Suppressor macrophage (primary cell): ENCODE data around the gene C5AR1.
"Not testable (repeated sequence)": the region's sequence is repeated elsewhere in the genome, so short reads cannot be mapped to it uniquely, and the experiment has no call there.

Source experiments
- DNase-seq, 4 experiments: peaks; one replicate each; pipeline ENCODE4 v3.0.0-alpha.2; 2020 to 2022
- total RNA-seq, 17 experiments: gene quantifications; one replicate each; lab custom pipeline; 2026; ENCODE audit warnings: mixed read lengths in 6 of 17, inconsistent platforms in 3 of 17; lab: John Stamatoyannopoulos, UW

C5AR1 gene
- 143 to 541 (median 313) reads per million in 17 experiments for total RNA-seq

GRCh38 chr19:47309608-47310007, at the start of gene C5AR1:
TSS of gene C5AR1 (plus strand) at chr19:47309861. CDS start at chr19:47309896, 35 bp downstream.
- peak; percentile 89 to 93 (median 92) for DNase-seq

GRCh38 chr19:47260476-47260875, 49.2 kb upstream of the C5AR1 start:
- DNase-seq = no peak

- peak in 2 of 4 experiments; percentile 38 to 46 for DNase-seq
These were observed 47.5 kb upstream of the C5AR1 start for GRCh38 chr19:47261946-47262793.

GRCh38 chr19:47264629-47265028, 45.0 kb upstream of the C5AR1 start:
- no peak for DNase-seq

- no peak for DNase-seq
These were observed 43.2 kb upstream of the C5AR1 start for GRCh38 chr19:47266401-47266941.

- no peak for DNase-seq
These were observed 42.3 kb upstream of the C5AR1 start for GRCh38 chr19:47267350-47267759.

- no peak for DNase-seq
These were observed 41.6 kb upstream of the C5AR1 start for GRCh38 chr19:47268028-47268427.

GRCh38 chr19:47269596-47269995, 40.1 kb upstream of the C5AR1 start:
- no peak for DNase-seq

- DNase-seq = no peak
These were observed 39.3 kb upstream of the C5AR1 start for GRCh38 chr19:47270408-47270807.

GRCh38 chr19:47271949-47272348, 37.7 kb upstream of the C5AR1 start:
- DNase-seq = no peak

GRCh38 chr19:47272448-47273312, 37.0 kb upstream of the C5AR1 start:
- DNase-seq = peak in 1 of 4 experiments; percentile 27

- DNase-seq = peak; percentile 95 to 97 (median 96)
These were observed 36.2 kb upstream of the C5AR1 start for GRCh38 chr19:47273313-47274070.

- DNase-seq = peak; percentile 95 to 99 (median 98)
These were observed 35.4 kb upstream of the C5AR1 start, which contains the start of gene INAFM1 for GRCh38 chr19:47274071-47274890. TSS of gene INAFM1 (plus strand) at chr19:47274885. CDS start at chr19:47274920, 35 bp downstream.

GRCh38 chr19:47274891-47275761, 34.5 kb upstream of the C5AR1 start:
- peak in 2 of 4 experiments; percentile 23 to 58 for DNase-seq

GRCh38 chr19:47275791-47276461, 33.7 kb upstream of the C5AR1 start:
- DNase-seq = no peak

GRCh38 chr19:47276513-47276912, 33.1 kb upstream of the C5AR1 start:
- DNase-seq = not testable (repeated sequence)

GRCh38 chr19:47280183-47280797, 29.4 kb upstream of the C5AR1 start:
- peak; percentile 41 to 66 (median 50) for DNase-seq

GRCh38 chr19:47283405-47284059, 26.1 kb upstream of the C5AR1 start:
- no peak for DNase-seq
